GM12892 (cell line): ENCODE results near the gene BMP6.

Experiments used
- DNase-seq: peaks from one replicate; pipeline ENCODE4 v3.0.0; 2011; ENCODE audit not compliant: insufficient read length
- FAIRE-seq: peaks from 2 replicates; lab custom pipeline; 2011; peaks lifted over from hg19 to GRCh38; lab: Jason Lieb, UNC
- POLR2A ChIP-seq: IDR thresholded peaks from 2 replicates; pipeline ENCODE4 v1.6.1; 2011; ENCODE audit warnings: low read depth, low read length, control low read depth
- POLR2AphosphoS5 ChIP-seq: IDR thresholded peaks from 2 replicates; pipeline ENCODE4 v1.6.1; 2011; ENCODE audit warnings: low read depth, low read length, control low read depth
- TAF1 ChIP-seq: IDR thresholded peaks from 2 replicates; pipeline ENCODE4 v1.6.1; 2011; ENCODE audit warnings: low read depth, mild to moderate bottlenecking, control low read depth, low read length, borderline replicate concordance

BMP6 gene

GRCh38 chr6:7731294-7731693 lies 5.4 kb downstream of the BMP6 start:
- TF ChIP-seq POLR2A (no peak), TAF1 (no peak), POLR2AphosphoS5 (no peak)
- no peak for DNase-seq
- FAIRE-seq = no peak

GRCh38 chr6:7732228-7732627 lies 6.3 kb downstream of the BMP6 start:
- TF ChIP-seq TAF1 = no peak
- no peak for TF ChIP-seq POLR2AphosphoS5
- no peak for TF ChIP-seq POLR2A
- FAIRE-seq (no peak), DNase-seq (no peak)

- FAIRE-seq (no peak), DNase-seq (no peak)
- TF ChIP-seq POLR2A = no peak
- no peak for TF ChIP-seq POLR2AphosphoS5
- no peak for TF ChIP-seq TAF1
Observed at GRCh38 chr6:7734707-7735383, 8.9 kb downstream of the BMP6 start.

- DNase-seq (no peak), FAIRE-seq (no peak)
- TF ChIP-seq TAF1 (no peak), POLR2AphosphoS5 (no peak), POLR2A (no peak)
Observed at GRCh38 chr6:7737106-7737505, 11.2 kb downstream of the BMP6 start.

- DNase-seq = no peak
- TF ChIP-seq POLR2AphosphoS5 = no peak
- TF ChIP-seq POLR2A = no peak
- TF ChIP-seq TAF1 = no peak
- no peak for FAIRE-seq
Observed at GRCh38 chr6:7737867-7738266, 12.0 kb downstream of the BMP6 start.

- FAIRE-seq = no peak
- TF ChIP-seq POLR2AphosphoS5 (no peak), POLR2A (no peak), TAF1 (no peak)
- DNase-seq = no peak
Observed at GRCh38 chr6:7742223-7742785, 16.4 kb downstream of the BMP6 start.

- FAIRE-seq = no peak
- TF ChIP-seq POLR2AphosphoS5 (no peak), TAF1 (no peak), POLR2A (no peak)
- DNase-seq = no peak
Observed at GRCh38 chr6:7745942-7746341, 20.0 kb downstream of the BMP6 start.

GRCh38 chr6:7747016-7747415 lies 21.1 kb downstream of the BMP6 start:
- no peak for FAIRE-seq
- DNase-seq = no peak
- TF ChIP-seq POLR2A (no peak), TAF1 (no peak), POLR2AphosphoS5 (no peak)

GRCh38 chr6:7747433-7747832 lies 21.5 kb downstream of the BMP6 start:
- no peak for TF ChIP-seq POLR2AphosphoS5
- no peak for TF ChIP-seq POLR2A
- TF ChIP-seq TAF1 = no peak
- no peak for FAIRE-seq
- no peak for DNase-seq

GRCh38 chr6:7747901-7748504 lies 22.1 kb downstream of the BMP6 start:
- TF ChIP-seq TAF1 = no peak
- no peak for TF ChIP-seq POLR2A
- TF ChIP-seq POLR2AphosphoS5 = no peak
- DNase-seq (no peak), FAIRE-seq (no peak)

GRCh38 chr6:7749478-7749877 lies 23.6 kb downstream of the BMP6 start:
- TF ChIP-seq POLR2A (no peak), TAF1 (no peak), POLR2AphosphoS5 (no peak)
- FAIRE-seq = no peak
- no peak for DNase-seq

GRCh38 chr6:7750197-7750596 lies 24.3 kb downstream of the BMP6 start:
- DNase-seq (no peak), FAIRE-seq (no peak)
- no peak for TF ChIP-seq POLR2AphosphoS5
- TF ChIP-seq TAF1 = no peak
- no peak for TF ChIP-seq POLR2A

- TF ChIP-seq POLR2AphosphoS5 (no peak), TAF1 (no peak), POLR2A (no peak)
- DNase-seq = no peak
- no peak for FAIRE-seq
Observed at GRCh38 chr6:7758456-7758855, 32.6 kb downstream of the BMP6 start.
